Neutrophil (primary cell): ENCODE results near the gene PRXL2B.

ENCODE experiments used
- H3K27ac ChIP-seq: fragments of 200-600 bp; sonication (generic); 2 replicates; pipeline ENCODE4 v1.5.1; 2016; ENCODE audit warnings: mild to moderate bottlenecking, moderate library complexity
- H3K27me3 ChIP-seq: fragments of 200-600 bp; sonication (generic); 2 replicates; pipeline ENCODE4 v1.6.0; 2016; ENCODE audit warnings: mild to moderate bottlenecking
- H3K36me3 ChIP-seq: fragments of 200-600 bp; sonication (generic); 2 replicates; pipeline ENCODE4 v1.5.1; 2017
- H3K4me1 ChIP-seq, 2 experiments: fragments of 200-600 bp in 1 of 2; sonication (generic) in 1 of 2; 1 replicate in 1 of 2; 2 replicates in 1 of 2; pipeline versions ENCODE4 v1.5.1 to v1.6.1; 2013 to 2016; ENCODE audit warnings: low read depth in 1 of 2, low read length in 1 of 2, mild to moderate bottlenecking in 1 of 2, moderate library complexity in 1 of 2; ENCODE audit not compliant: control insufficient read depth in 1 of 2, insufficient read depth in 1 of 2
- H3K4me3 ChIP-seq, 2 experiments: fragments of 200-600 bp in 1 of 2; sonication (generic) in 1 of 2; 1 replicate in 1 of 2; 2 replicates in 1 of 2; pipeline ENCODE4 v1.5.1; 2013 to 2016; ENCODE audit warnings: low read depth in 1 of 2, low read length in 1 of 2, mild to moderate bottlenecking in 1 of 2, moderate library complexity in 1 of 2
- H3K9me3 ChIP-seq: fragments of 200-600 bp; sonication (generic); 2 replicates; pipeline ENCODE4 v1.5.1; 2016
- CTCF ChIP-seq: fragments of 200-600 bp; sonication (generic); IDR thresholded peaks from 2 replicates; pipeline ENCODE4 v1.5.1; 2016; ENCODE audit warnings: antibody characterized with exemption

The PRXL2B gene

DNA sequence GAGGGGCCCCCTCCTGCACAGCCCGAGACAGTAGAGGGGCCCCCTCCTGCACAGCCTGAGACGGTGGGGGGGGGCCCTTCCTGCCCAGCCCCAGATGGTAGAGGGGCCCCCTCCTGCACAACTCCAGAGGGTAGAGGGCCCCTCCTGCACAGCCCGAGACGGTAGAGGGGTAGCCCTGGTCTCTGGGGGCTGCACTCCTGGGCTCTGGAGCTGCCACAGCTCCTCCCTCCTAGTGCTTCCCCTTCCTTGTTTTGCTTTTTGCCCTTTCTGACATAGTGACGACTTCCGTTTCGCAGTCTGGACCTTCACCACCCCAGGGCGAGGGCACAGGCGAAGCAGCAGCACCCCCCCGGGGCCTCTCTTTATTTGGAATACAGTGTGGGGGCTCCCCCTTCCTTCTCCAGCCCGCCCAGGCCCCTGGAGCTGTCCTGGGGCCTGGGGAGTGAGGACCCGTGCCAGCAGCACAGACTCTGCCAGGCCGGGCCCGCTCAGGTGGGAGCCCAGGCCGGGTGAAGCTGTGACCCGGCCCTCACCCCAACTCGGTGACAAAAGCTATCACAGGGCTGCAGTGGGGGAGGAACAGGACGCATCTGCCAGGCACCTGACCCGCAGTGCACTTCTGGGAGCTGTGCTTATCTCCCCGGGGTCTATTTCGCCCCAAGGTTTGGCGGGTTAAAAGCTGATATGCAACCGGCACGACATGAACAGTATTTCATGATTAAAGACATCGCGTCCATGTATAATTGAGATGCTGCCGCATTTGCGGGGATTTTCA lies 1.1 kb upstream of the PRXL2B start:
- H3K27me3 ChIP-seq = peaks cover 48% of the 10 kb centered on the region
- peak overlapping the region; percentile 86 to 88 for H3K4me3 ChIP-seq
- H3K4me1 ChIP-seq = peaks cover 40% of the 10 kb centered on the region in 2 experiments
- TF ChIP-seq CTCF = peak; percentile 26
- peak overlapping the region; percentile 100 for H3K27ac ChIP-seq
- no peaks in the 10 kb centered on the region for H3K36me3 ChIP-seq
- no peaks in the 10 kb centered on the region for H3K9me3 ChIP-seq

DNA sequence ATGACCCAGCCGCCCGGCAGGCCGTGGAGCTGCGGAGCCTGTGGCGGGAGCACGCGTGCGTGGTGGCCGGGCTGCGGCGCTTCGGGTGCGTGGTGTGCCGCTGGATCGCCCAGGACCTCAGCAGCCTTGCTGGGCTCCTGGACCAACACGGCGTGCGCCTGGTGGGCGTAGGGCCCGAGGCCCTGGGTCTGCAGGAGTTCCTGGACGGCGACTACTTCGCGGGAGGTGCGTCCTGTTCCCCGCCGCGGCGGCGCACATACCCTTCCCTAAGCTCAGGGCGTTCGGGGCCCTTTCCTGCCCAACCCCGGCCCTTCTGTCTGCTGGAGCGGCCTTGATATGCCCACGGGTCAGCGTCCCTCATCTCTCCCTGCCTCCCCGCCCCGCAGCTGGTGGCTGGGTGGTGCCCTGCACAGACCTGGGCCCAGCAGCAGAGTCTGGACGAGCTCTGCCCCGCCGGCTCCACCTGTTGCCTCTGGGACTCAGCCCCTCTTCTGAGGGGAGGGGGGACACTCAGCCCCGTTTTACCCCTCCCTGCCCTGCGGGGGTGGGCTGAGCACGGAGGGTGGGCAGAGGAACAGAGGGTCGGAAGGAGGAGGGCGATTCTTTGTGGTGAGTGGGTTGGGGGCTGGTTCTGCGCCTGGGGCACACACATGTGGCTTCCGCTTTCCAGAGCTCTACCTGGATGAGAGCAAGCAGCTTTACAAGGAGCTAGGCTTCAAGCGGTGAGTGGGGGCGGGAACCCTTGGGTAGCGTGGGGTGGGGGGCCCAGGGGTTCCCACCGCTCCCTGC lies 688 bp downstream of the PRXL2B start:
- Histone ChIP-seq H3K9me3 (no peaks in the 10 kb centered on the region), H3K27me3 (peaks cover 31% of the 10 kb centered on the region), H3K36me3 (no peaks in the 10 kb centered on the region), H3K27ac (peak overlapping the region; percentile 100), H3K4me3 (peak overlapping the region; percentile 86 to 88), H3K4me1 (peaks cover 34 to 40% of the 10 kb centered on the region in 2 experiments)
- TF ChIP-seq CTCF = no peak

- Histone ChIP-seq H3K4me1 (peaks cover 34 to 45% of the 10 kb centered on the region in 2 experiments), H3K27ac (no peak overlapping the region), H3K9me3 (no peaks in the 10 kb centered on the region), H3K27me3 (peaks cover 27% of the 10 kb centered on the region), H3K4me3 (no peak overlapping the region), H3K36me3 (no peaks in the 10 kb centered on the region)
- TF ChIP-seq CTCF = no peak
Observed at GRCh38 chr1:2587860-2588571, 1.4 kb downstream of the PRXL2B start.

DNA sequence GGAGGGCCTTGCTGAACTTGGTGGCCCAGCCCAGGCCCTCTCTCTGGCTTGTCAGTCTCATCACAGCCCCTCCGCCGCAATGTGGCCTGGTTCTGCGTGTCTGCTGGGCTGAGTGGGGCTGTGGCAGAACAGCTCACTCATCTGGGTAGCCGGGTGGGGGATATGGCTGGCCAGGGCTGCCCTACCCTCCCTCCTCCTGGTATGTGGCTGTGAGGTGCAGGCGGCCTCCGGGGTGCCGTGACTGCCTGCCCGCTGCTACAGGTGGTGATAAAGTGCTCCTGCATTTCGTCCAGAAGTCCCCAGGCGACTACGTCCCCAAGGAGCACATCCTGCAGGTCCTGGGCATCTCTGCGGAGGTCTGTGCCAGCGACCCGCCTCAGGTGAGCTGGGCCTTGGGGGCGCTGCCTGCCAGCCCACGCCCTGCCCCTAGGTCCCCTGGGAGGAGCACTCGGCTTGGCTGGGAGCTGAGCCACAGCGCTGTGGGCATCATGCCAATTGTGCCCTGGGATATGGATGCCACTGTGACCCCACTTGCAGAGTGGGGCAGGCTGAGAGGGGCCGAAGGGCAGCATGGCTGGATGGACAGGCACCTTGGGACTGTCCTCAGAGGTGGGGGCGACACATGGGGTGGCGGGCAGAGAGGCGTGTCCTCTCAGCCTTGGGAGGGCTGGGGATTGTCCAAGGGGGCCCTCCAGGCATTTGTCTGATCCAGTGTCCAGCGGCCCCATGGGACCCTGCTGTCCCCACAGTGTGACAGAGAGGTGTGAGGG lies 2.3 kb downstream of the PRXL2B start:
- Histone ChIP-seq H3K4me3 (no peak overlapping the region), H3K27ac (no peak overlapping the region), H3K9me3 (no peaks in the 10 kb centered on the region), H3K27me3 (peaks cover 32% of the 10 kb centered on the region), H3K4me1 (peaks cover 27 to 41% of the 10 kb centered on the region in 2 experiments), H3K36me3 (no peaks in the 10 kb centered on the region)
- no peak for TF ChIP-seq CTCF
